Activated CD8-positive, alpha-beta memory T cell treated with anti-CD3 and anti-CD28 coated beads, Interleukin-2, amount 50 U/mL, for 1 hour (primary cell): ENCODE measurements around the gene NARS2.
"Not testable (repeated sequence)": the region's sequence is repeated elsewhere in the genome, so short reads cannot be mapped to it uniquely, and the experiment has no call there.

Experiments used
- DNase-seq: peaks from one replicate; pipeline ENCODE4 v3.0.0-alpha.2; 2020; ENCODE audit errors: extremely low read depth

Gene NARS2

DNA sequence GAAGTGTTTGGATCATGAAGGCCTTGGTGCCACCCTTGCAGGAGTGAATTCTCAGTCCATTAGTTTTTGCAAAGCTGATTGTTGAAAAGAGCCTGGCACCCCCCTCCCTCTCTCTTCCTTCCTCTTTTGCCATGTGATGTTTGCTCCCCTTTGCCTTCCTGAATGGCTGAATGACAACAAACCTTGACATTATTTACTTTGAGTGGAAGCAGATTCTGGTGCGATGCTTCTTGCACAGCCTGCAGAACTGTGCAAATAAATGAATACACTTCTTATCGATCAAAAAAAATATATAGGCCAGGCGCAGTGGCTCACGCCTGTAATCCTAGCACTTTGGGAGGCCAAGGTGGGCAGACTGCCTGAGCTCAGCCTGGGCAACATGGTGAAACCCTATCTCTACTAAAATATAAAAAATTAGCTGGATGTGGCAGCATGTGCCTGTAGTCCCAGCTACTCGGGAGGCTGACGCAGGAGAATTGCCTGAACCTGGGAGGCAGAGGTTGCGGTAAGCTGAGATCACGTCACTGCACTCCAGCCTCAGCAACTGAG lies 2.0 kb upstream of the NARS2 start:
- no peak for DNase-seq

DNA sequence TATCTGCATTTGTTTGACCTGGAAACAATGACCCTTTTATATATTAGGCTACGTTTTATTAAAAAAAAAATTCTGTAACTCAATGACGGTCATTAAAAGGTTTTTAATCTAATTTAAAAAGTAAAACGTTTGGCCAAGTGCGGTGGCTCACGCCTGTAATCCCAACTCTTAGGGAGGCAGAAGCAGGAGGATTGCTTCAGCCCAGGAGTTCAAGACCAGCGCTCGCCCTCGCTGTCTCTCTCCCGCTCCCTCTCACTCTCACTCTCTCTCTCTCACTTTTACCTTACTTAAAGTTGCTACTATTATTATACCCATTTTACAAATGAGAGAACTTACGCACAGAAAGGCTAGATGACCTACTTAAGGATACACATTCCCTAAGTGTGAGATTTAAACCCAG lies 814 bp upstream of the NARS2 start:
- DNase-seq, result no peak

DNA sequence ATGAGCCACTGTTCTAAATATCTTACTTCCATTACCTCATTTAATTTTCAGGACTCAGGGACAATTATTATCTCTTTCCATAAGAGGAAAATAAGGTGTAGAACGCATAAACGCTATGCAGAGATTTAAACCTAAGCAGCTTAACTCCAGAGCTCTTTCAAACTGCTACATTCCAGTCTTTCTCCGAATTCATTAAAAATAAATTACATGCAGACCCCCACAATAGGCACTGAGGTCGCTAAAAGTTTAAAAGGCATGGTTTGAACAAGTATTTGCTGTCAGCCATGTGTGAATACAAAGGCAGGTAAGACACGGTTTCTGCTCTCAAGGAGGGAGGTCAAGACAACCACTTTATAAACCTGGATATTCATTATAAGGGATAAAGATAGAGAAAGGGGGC lies 983 bp downstream of the NARS2 start:
- no peak for DNase-seq

DNA sequence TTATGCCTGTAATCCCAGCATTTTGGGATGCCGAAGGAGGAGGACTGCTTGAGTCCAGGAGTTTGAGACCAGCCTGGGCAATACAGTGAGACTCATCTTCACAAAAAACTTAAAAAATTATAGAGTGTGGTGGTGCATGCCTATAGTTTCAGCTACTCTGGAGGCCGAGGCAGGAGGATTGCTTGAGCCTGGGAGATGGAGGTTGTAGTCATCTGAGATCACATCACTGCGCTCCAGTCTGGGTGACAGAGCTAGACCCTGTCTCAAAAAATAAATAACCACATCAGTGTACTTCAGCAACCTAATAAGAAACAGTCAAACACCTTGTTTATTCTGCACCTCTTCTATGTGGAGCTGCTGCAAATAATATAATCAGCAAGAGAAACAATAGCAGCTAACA lies 1.4 kb downstream of the NARS2 start:
- DNase-seq, result no peak

DNA sequence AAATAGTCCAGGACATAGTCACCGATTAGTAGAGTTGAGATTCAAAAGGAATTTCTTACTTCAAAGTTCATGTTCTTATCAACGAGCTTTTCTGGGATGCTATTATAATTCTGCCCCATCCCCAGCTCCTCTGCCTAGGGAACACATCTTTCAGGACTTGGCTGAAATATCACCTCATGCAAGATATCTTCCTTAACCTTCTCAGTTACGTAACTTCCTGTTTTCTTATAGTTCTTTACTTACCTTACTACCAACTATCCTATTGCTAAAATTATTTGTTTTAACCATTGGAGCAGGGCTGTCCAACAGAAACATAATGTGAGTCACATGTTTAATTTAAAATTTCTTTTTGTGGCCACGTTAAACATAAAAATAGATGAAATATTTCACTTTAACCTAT lies 2.3 kb downstream of the NARS2 start:
- DNase-seq, result no peak

DNA sequence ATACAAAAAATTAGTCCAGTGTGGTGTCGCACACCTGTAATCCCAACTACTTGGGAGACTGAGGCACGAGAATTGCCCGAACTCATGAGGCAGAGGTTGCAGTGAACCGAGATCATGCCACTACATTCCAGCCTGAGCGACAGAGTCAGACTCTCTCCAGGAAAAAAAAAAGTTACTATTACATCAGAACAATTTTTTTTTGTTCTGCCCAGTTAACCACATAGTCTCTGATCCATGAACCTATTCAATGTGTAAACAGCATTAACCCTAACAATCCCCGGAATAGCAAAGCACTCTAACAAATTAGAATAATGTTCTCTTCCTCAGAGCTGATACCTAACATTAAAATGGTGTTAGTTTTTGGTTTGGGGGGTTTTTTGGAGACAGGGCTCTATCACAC lies 4.6 kb downstream of the NARS2 start:
- no peak for DNase-seq

DNA sequence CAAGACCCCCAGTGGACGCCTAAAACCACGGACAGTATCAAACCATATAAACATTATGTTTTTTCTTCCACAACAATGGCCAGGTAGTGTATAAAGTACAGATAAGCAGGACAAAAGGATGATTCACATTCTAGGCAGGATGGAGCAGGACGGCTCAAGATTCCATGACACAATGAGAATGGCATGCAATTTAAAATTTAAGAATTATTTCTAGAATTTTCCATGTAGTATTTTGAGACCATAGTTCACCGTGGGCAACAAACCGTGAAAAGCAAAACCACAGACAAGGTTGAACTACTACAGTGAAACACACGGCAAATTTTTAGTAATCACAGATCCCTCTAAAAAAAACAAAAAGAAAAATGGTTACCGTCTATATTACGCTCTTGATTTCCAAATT lies 7.5 kb downstream of the NARS2 start:
- no peak for DNase-seq

DNA sequence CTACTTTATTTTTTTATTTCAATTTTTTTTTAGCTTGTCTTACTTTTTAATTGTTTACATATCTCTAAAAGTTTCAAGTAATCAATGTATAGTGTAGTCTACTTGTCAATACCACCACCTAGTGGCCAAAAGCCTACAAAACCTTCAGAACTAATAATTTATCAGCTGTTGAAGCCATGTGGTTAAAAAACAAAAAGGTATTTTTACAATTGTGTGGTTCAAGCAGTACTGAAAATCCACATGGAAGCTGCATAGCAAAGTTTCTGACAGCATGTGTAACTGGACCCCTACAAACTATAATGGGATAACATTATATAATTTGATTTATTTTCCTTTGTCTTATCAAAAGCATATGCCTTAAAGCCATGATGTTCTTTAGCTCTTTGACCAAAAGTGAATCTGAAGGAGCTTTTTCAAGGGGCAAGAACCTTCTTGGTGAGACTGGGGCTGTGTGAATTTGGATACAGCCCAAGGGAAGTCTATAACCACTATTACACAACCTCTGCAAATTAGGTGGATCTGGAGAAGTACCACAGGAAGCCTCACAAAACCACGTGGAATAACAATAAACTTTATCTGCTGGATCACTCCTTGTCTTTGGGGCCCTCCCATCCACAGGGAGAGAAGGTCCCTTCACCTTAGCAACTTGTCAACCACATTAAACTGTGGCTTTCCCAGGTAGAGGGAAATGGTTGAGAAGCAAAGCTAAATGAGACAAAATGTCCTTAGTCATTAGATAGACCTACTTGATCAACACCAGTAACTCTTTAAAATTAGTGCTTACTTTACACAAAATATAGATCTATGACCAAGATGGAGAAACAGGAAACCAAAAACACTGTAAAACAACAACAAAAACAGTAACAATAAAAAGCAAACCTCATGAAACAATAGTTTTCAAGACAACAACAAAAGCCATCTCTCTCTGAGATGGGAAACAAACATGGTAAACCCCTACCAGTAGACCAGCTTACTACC lies 9.9 kb downstream of the NARS2 start:
- DNase-seq, result no peak

DNA sequence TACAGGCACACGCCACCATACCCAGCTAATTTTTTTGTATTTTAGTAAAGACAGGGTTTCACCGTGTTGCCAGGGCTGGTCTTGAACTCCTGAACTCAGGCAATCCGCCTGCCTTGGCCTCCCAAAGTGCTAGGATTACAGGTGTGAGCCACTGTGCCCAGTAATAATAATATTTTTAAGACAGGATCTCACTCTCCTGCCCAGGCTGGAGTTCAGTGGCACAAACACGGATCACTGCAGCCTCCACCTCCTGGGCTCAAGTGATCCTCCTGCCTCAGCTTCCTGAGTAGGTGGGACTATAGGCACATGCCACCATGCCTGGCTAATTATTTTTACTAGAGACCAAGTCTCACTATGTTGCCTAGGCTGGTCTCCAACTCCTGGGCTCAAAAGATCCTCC lies 10.6 kb downstream of the NARS2 start:
- DNase-seq, result not testable (repeated sequence)

DNA sequence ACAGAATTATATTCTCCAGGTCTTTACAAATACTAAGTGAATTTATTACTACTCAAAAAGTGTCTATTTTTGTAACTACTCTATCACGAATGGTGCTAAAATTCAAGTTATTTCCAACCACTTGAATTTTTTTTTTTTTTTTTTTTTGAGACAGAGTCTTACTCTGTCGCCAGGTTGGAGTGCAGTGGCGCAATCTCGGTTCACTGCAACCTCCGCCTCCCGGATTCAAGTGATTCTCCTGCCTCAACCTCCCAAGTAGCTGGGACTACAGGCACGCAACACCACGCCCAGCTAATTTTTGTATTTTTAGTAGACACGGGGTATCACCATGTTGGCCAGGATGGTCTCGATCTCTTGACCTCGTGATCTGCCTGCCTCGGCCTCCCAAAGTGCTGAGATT lies 11.6 kb downstream of the NARS2 start:
- not testable (repeated sequence) for DNase-seq

DNA sequence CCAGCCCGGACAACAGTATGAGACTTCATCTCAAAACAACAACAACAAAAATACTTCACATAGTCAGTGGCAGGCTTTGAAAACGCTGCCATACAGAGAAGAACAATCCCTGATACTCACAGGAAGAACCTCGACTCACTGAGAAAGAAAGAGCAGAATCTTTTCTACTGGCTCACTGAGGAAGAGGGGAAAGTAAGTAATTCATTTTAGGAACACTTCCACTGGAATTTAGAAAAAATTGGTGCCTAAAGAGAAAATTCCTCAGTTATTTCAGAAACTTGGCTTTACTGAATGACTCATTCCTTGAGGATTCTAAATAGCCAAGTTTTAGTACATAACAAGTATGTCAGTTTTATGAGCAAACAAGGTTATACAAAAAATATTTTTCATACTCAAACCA lies 12.3 kb downstream of the NARS2 start:
- DNase-seq, result no peak

DNA sequence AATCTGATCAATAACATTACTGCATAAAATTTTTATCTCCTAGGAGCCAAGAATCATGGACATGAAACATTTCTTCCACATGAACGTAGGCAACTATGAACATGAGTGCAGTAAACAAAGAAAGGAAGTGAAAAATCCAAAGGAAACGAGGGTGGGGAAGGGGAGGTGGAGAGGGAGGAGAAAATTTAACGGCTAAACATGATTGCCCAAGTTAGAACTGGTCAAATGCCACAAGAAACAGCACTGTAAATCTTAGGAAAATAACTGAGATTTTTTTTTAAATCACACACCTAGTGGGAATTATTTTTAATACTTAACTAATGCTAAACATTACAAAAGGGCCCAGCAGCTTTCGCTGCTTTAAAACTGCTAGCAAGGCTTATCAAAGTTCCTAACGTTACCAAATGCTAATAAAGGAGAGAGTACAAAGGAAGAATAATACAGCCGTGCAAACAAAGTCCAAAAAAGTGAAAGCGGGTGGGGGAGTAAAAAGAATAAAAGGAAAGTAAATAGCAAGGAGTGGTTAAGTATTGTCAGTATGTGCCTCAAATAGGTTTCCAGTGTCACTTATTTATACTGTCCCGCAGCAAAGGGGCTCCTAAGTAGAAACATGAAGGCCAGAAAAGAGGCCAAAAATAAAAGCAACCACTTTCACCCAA lies 13.7 kb downstream of the NARS2 start:
- no peak for DNase-seq

DNA sequence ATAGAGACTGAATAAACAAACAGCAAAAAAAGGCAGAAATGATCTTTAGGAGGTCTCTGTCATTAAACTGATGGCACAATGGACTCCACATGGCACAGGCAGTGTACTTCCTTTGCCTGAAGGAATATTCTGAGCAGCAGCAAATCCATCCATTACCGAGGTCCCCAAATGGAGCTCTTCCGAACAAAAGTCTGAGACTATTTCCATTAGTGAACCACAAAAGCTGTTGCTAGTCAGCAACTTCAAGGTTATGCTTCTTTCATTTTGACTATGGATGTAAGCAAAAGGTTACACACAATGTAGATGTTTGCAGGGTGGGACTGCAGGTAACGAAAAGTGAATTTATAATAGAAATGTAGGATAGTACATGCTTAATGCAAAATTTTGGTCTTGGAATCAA lies 14.5 kb downstream of the NARS2 start:
- DNase-seq, result no peak

DNA sequence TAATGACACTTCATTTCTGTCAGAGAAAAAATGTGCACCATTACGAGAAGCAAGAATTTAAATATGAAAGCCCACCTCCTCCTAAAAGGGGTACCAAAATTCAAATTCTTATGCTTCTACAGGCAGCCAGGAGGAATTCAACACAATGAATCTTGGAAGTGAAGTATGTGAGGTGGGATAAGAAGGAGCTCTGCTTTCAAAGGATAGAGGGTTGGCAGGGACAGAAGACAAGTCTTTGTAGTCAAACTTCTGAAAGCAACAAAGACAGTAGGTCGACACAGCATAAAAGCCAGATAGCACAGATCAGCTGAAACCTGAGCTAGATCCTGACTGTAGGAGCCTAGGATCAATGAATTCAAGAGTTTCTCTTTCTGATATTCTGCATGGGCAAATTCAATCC lies 17.4 kb downstream of the NARS2 start:
- DNase-seq, result no peak

DNA sequence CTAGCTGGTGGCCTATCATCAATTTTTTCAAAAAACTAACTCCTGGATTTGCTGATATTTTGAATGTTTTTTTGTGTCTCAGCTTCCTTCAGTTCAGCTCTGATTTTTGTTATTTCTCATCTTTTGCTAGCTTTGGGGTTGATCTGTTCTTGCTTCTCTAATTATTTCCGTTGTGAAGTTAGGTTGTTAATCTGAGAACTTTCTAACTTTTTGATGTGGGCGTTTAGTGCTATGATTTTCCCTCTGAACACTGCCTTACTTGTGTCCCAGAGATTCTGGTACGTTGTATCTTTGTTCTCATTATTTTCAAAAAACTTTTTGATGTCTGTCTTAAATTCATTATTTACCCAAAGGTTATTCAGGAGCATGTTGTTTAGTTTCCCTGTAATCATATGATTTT lies 19.1 kb downstream of the NARS2 start:
- DNase-seq, result no peak

DNA sequence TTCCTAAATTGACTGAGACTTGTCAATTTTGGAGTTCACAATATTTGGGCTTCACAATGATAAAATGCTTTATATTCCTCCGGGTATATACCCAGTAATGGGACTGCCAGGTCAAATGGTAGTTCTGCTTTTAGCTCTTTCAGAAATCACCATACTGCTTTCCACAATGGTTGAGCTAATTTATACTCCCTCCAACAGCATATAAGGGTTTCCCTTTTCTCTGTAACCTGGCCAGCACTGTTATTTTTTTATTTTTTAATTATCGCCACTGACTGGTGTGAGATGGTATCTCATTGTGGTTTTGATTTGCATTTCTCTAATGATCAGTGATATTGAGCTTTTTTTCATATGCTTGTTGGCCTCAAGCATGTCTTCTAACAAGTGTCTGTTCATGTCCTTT lies 21.8 kb downstream of the NARS2 start:
- no peak for DNase-seq

DNA sequence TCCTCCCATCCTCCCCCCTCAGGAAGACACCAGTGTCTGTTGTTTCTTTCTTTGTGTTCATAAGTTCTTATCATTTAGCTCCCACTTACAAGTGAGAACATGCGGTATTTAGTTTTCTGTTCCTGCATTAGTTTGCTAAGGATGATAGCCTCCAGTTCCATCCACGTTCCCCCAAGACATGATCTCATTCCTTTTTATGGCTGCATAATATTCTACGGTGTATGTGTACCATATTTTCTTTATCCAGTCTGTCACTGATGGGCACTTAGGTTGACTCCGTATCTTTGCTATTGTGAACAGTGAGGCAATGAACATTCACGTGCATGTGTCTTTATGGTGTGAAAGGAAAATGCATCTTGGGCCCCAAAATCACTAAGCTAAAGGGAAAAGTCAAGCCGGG lies 22.5 kb downstream of the NARS2 start:
- DNase-seq, result not testable (repeated sequence)

DNA sequence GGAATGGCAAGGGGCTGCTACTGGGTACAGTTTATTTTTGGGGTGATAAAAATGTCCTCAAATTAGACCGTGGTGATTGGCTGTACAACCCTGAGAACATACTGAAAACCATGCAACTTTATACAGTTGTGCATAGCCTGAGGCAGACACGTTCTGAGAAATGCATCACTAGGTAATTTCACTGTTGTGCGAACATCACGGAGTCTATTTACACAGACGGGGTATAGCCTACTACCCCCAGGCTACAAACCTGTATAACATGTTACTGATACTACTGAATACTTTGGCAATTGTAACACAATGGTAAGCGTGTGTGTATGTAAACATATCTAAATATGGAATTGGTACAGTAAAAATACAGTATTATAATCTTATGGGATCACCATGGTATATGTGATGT lies 23.6 kb downstream of the NARS2 start:
- no peak for DNase-seq

DNA sequence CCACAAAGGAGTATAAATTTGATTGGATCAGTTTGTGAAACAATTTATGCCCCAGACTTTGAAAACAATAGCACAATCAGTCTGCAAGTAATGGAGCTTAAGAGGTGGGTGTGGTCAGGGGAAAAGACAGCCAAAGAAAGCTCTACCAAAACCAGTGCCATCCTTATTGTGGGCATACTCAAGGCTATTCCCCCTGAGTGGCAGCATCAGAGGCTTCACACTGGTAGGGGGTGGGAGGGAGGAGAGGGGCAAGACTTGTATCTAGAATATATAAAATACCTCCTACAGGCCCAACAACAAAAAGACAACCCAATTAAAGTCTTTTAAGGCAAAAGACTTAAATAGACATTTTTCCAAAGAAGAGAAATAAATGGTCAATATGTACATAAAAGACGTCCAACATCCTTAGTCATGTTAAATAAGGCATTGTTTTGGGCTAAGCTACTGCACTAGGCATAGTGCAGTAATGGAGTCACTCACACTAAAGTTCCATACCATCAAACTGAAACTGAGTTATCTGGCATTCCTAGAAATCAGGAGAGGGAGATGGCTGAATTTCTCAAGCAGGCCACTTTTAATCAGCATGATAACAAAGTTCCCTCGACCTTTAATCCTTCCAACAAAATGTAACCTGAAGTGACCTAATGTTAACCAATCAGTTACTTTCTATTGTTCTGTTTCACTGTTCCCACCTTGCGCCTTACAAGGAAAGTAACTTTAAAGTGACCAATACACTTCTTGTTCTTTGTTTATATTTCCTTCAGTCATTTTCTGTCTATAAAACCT lies 24.8 kb downstream of the NARS2 start:
- DNase-seq, result no peak

DNA sequence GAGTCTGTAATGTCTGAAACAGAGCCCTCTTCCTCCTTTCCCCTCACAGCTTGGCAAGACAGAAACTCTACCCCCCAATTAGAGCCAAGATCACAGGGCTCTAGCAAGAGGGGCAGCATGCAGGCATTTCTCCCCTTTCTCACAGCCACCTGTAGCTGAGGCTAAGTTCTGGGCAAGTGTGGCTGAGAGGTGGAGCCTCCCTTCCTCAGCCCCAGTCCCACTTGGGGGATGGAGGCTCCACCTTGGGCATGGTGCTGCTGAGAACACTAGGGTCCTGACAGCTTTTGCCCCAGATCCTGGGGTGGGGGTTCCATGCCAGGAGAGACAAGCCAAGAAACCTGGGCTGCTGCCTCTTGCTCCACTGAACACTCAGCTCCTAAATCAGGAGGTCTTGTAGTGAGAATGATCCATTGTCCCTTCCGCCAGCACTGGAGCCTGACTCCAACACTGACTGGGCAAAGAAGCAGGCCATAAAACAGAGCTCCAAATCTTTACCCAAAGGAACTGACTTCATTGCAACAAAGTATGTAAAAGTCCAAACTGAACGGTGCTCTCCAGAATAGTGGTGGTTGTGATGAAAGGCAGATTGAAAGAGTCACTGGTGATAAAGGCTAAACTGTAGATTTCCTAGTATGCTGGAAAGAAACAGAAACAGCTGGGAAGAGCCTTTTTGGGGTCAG lies 25.6 kb downstream of the NARS2 start:
- DNase-seq, result no peak

DNA sequence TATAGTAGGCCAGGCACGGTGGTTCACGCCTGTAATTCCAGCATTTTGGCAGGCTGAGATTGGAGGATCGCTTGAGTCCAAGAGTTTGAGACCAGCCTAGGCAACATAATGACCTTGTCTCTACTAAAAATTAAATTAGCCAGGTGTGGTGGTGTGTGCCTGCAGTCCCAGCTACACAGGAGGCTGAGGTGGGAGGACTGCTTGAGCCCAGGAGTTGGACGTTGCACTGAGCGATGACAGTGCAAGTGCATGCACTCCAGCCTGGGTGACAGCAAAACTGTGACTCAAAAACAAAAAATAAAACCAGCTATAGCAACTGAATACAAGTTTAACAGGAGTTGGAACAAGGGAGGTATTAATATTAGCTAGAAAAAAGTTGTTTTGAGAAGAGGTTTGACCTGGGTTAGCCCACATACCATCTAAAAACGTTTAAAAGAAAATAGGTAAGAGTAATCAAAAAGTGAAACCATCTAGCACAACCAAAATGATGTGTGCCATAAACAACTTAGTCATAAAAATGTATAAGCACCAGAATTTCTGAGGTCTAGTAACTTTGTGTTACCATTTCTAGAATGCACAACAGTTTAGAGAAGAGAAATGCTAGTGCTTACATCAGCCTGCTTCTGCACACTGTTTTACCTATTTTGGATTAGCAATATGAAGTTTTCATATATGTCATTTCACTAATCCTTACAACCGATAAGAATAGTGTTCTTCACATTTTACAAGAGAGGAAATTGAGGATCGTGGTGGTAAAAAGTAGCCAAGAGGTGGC lies 26.5 kb downstream of the NARS2 start:
- no peak for DNase-seq
